Fibroblast of lung (primary cell): ENCODE data around the gene ROBO2. TPM values are rescaled to one million over a fixed set of nuclear protein-coding genes. Genes with fewer than 3 reads are reported as not detected.

ENCODE experiments used
- DNase-seq, 2 donors: peaks; one replicate each; pipeline versions ENCODE4 v3.0.0 to v3.0.0-alpha.2; 2010; ENCODE audit warnings: low read depth in 2 of 2
- H2AFZ ChIP-seq: 2 replicates; pipeline ENCODE4 v1.5.1; 2012; ENCODE audit warnings: low read length, control low read depth, inconsistent platforms
- H3K27ac ChIP-seq: 2 replicates; pipeline ENCODE4 v1.5.1; 2011; ENCODE audit warnings: low read length, control low read depth; ENCODE audit not compliant: insufficient read depth
- H3K27me3 ChIP-seq: 2 replicates; pipeline ENCODE4 v1.5.1; 2011; ENCODE audit warnings: mild to moderate bottlenecking, low read length; ENCODE audit not compliant: control insufficient read depth, insufficient read depth
- H3K36me3 ChIP-seq: 2 replicates; pipeline ENCODE4 v1.5.1; 2011; ENCODE audit warnings: low read length; ENCODE audit not compliant: control insufficient read depth, insufficient read depth
- H3K4me1 ChIP-seq: 2 replicates; pipeline ENCODE4 v1.5.1; 2011; ENCODE audit warnings: low read length; ENCODE audit not compliant: control insufficient read depth, insufficient read depth; ENCODE audit errors: extremely low read depth
- H3K4me2 ChIP-seq: 2 replicates; pipeline ENCODE4 v1.5.1; 2011; ENCODE audit warnings: low read length, control low read depth; ENCODE audit not compliant: insufficient read depth; ENCODE audit errors: extremely low read depth
- H3K4me3 ChIP-seq, 4 experiments: fragments of 200-600 bp in 1 of 4; sonication (generic) in 1 of 4; replicated peaks in 1 of 4; 2 replicates each; pipeline ENCODE4 v1.5.1; 2011 to 2016; ENCODE audit warnings: low read length in 4 of 4, low read depth in 3 of 4, mild to moderate bottlenecking in 3 of 4, control low read depth in 2 of 4, inconsistent platforms in 1 of 4, mixed read lengths in 1 of 4; ENCODE audit not compliant: insufficient read depth in 1 of 4; ENCODE audit errors: control extremely low read depth in 1 of 4
- H3K79me2 ChIP-seq: 2 replicates; pipeline ENCODE4 v1.5.1; 2012; ENCODE audit warnings: mild to moderate bottlenecking, low read length, inconsistent platforms; ENCODE audit not compliant: control insufficient read depth, insufficient read depth
- H3K9ac ChIP-seq: 2 replicates; pipeline ENCODE4 v1.5.1; 2011; ENCODE audit warnings: mild to moderate bottlenecking, low read length, control low read depth; ENCODE audit not compliant: insufficient read depth
- H3K9me3 ChIP-seq: 2 replicates; pipeline ENCODE4 v1.5.1; 2012; ENCODE audit warnings: low read depth, low read length; ENCODE audit not compliant: control insufficient read depth, insufficient read depth
- H4K20me1 ChIP-seq: 2 replicates; pipeline ENCODE4 v1.5.1; 2011; ENCODE audit warnings: low read length; ENCODE audit not compliant: control insufficient read depth, insufficient read depth; ENCODE audit errors: extremely low read depth
- CTCF ChIP-seq, 2 donors: IDR thresholded peaks in 1 of 2; conservative IDR thresholded peaks in 1 of 2; 1 replicate in 1 of 2; 2 replicates in 1 of 2; pipeline ENCODE4 v1.5.1; 2011 to 2012; ENCODE audit warnings: low read length in 2 of 2, control low read depth in 1 of 2, inconsistent platforms in 1 of 2, low read depth in 1 of 2, mild to moderate bottlenecking in 1 of 2
- EZH2 ChIP-seq: IDR thresholded peaks from 2 replicates; pipeline ENCODE4 v1.5.1; 2012; ENCODE audit warnings: low read length, control low read depth, mild to moderate bottlenecking; ENCODE audit errors: missing control alignments
- polyA plus RNA-seq, 2 donors: library from polyadenylated mRNA; depleted of rRNA in 1 of 2; stranded (reverse) in 1 of 2; unstranded in 1 of 2; fragments of >200 nt; gene quantifications; 2 replicates each; pipeline ENCODE4 v1.2.1, GENCODE V29; 2011 to 2012; ENCODE audit warnings: missing spikeins in 1 of 2
- total RNA-seq: library from RNA; depleted of rRNA; stranded (reverse); fragments of >200 nt; gene quantifications from 2 replicates; pipeline ENCODE4 v1.2.1, GENCODE V29; 2014

ROBO2 gene
- total and polyA plus RNA-seq, 2 donors (not counting 1 experiment from before 2014, with no cell fraction given) = 0.83 to 1.5 TPM

- Histone ChIP-seq H3K9me3 (no peaks in the 10 kb centered on the region), H3K4me3 (peak overlapping the region; percentile 56 to 85 (median 62)), H3K36me3 (no peaks in the 10 kb centered on the region), H4K20me1 (no peaks in the 10 kb centered on the region), H3K4me2 (peak overlapping the region; percentile 93), H3K27me3 (peaks cover 5% of the 10 kb centered on the region), H3K4me1 (no peaks in the 10 kb centered on the region), H3K9ac (no peak overlapping the region), H2AFZ (peak overlapping the region; percentile 70), H3K79me2 (no peaks in the 10 kb centered on the region), H3K27ac (no peak overlapping the region)
- TF ChIP-seq EZH2 = no peak
- peak; percentile 20 to 44 for DNase-seq
Observed at GRCh38 chr3:77038930-77039605, 831 bp upstream of the ROBO2 start.

DNA sequence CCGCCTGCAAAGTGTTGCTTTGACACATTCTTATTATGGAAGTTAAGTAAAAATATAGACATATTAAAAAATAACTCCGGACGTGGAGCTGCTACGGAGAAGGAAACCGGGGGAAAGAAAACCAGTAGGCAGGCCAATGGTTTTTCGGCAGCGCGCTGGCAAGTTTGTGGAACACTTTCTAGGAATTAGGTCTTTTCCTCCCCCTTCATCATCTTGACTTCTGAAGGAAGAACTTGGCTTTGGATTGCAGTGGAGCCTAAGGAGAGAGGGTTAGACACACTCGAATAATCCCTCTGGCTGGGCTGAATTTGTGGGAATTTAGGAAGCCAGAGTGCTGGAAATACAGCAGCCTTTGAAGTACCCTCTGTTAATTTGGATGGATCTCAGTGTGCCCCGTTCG is 317 bp downstream of the ROBO2 start:
- H3K4me1 ChIP-seq = no peaks in the 10 kb centered on the region
- H3K9ac ChIP-seq = no peak overlapping the region
- H3K4me3 ChIP-seq = peak overlapping the region; percentile 56 to 69 (median 60)
- H3K79me2 ChIP-seq = no peaks in the 10 kb centered on the region
- TF ChIP-seq EZH2 (peak; percentile 39), CTCF (conservative IDR thresholded peaks at IDR 0.05 in 1 of 2, IDR thresholded peaks at IDR 0.05 in 1 of 2; ENCODE audit: low read depth in 1 of 2, low read length in 2 of 2) (no peak)
- no peaks in the 10 kb centered on the region for H3K36me3 ChIP-seq
- peak in 1 of 2 donors; percentile 11 for DNase-seq
- H2AFZ ChIP-seq = peak overlapping the region; percentile 20
- H3K27me3 ChIP-seq = peaks cover 5% of the 10 kb centered on the region
- peak overlapping the region; percentile 95 for H3K4me2 ChIP-seq
- H4K20me1 ChIP-seq = no peaks in the 10 kb centered on the region
- no peaks in the 10 kb centered on the region for H3K9me3 ChIP-seq
- H3K27ac ChIP-seq = no peak overlapping the region

GRCh38 chr3:77040926-77041722 is 1.2 kb downstream of the ROBO2 start:
- Histone ChIP-seq H3K4me1 (no peaks in the 10 kb centered on the region), H3K4me3 (peak overlapping the region in 3 of 4 experiments; percentile 5 to 60 (median 56)), H3K4me2 (peak overlapping the region; percentile 90), H3K9me3 (no peaks in the 10 kb centered on the region), H2AFZ (no peak overlapping the region), H3K27ac (no peak overlapping the region), H4K20me1 (no peaks in the 10 kb centered on the region), H3K27me3 (peaks cover 5% of the 10 kb centered on the region), H3K36me3 (no peaks in the 10 kb centered on the region), H3K79me2 (no peaks in the 10 kb centered on the region), H3K9ac (no peak overlapping the region)
- no peak for DNase-seq
- TF ChIP-seq EZH2 = no peak
- no peak for TF ChIP-seq CTCF (conservative IDR thresholded peaks at IDR 0.05 in 1 of 2, IDR thresholded peaks at IDR 0.05 in 1 of 2; ENCODE audit: low read depth in 1 of 2, low read length in 2 of 2)
